MM.1S (cell line): ENCODE measurements around the gene WSCD1.

Experiments
- DNase-seq: peaks from one replicate; pipeline ENCODE4 v3.0.0-alpha.2; 2015
- H2AFZ ChIP-seq: fragments of 300-600 bp; sonication (generic); 2 replicates; pipeline ENCODE4 v1.6.0; 2016; ENCODE audit warnings: antibody characterized with exemption, low read length
- H3F3A ChIP-seq: fragments of 300-600 bp; sonication (generic); 2 replicates; pipeline ENCODE4 v1.6.1; 2016; ENCODE audit warnings: mild to moderate bottlenecking, antibody characterized with exemption, low read length, moderate library complexity, mixed read lengths; ENCODE audit not compliant: insufficient read depth
- H3K27ac ChIP-seq: fragments of 300-600 bp; sonication (generic); 2 replicates; pipeline ENCODE4 v1.5.1; 2016; ENCODE audit warnings: mild to moderate bottlenecking, low read length
- H3K27me3 ChIP-seq: fragments of 300-600 bp; sonication (generic); replicated peaks from 2 replicates; pipeline ENCODE4 v1.6.0; 2016; ENCODE audit warnings: low read length; ENCODE audit not compliant: insufficient read depth
- H3K36me3 ChIP-seq: fragments of 300-600 bp; sonication (generic); replicated peaks from 2 replicates; pipeline ENCODE4 v1.6.1; 2016; ENCODE audit warnings: mild to moderate bottlenecking, low read length, mixed read lengths; ENCODE audit not compliant: insufficient read depth
- H3K4me1 ChIP-seq: fragments of 300-600 bp; sonication (generic); 2 replicates; pipeline ENCODE4 v1.6.1; 2016; ENCODE audit warnings: low read length, mixed read lengths
- H3K4me2 ChIP-seq: fragments of 300-600 bp; sonication (generic); 2 replicates; pipeline ENCODE4 v1.6.0; 2016; ENCODE audit warnings: low read depth, low read length
- H3K4me3 ChIP-seq: fragments of 300-600 bp; sonication (generic); 2 replicates; pipeline ENCODE4 v1.5.1; 2016; ENCODE audit warnings: low read length, mixed read lengths
- H3K79me2 ChIP-seq: fragments of 300-600 bp; sonication (generic); 2 replicates; pipeline ENCODE4 v1.6.1; 2016; ENCODE audit warnings: mixed run types, low read length, mixed read lengths
- H3K9ac ChIP-seq: fragments of 300-600 bp; sonication (generic); 2 replicates; pipeline ENCODE4 v1.6.1; 2016; ENCODE audit warnings: low read length, mixed read lengths
- H3K9me2 ChIP-seq: fragments of 300-600 bp; sonication (generic); replicated peaks from 2 replicates; pipeline ENCODE4 v1.6.1; 2016; ENCODE audit warnings: mild to moderate bottlenecking, low read length, mixed read lengths; ENCODE audit not compliant: insufficient read depth
- H3K9me3 ChIP-seq: fragments of 300-600 bp; sonication (generic); replicated peaks from 2 replicates; pipeline ENCODE4 v1.6.1; 2016; ENCODE audit warnings: mild to moderate bottlenecking, low read length, mixed read lengths; ENCODE audit not compliant: insufficient read depth
- H4K20me1 ChIP-seq: fragments of 300-600 bp; sonication (generic); 2 replicates; pipeline ENCODE4 v1.6.1; 2016; ENCODE audit warnings: mild to moderate bottlenecking, low read length, moderate library complexity, mixed read lengths; ENCODE audit not compliant: insufficient read depth
- EZH2 ChIP-seq: fragments of 300-600 bp; sonication (generic); optimal IDR thresholded peaks from 2 replicates; pipeline ENCODE3; 2017; ENCODE audit warnings: low read depth, mild to moderate bottlenecking, antibody characterized with exemption, low read length, mixed read lengths
- EZH2phosphoT487 ChIP-seq: fragments of 300-600 bp; sonication (generic); IDR thresholded peaks from 2 replicates; pipeline ENCODE4 v1.6.1; 2018; ENCODE audit warnings: antibody characterized with exemption, low read length
- TF ChIP-seq, protein P1 (sequence below): fragments of 300-600 bp; sonication (generic); IDR thresholded peaks from 2 replicates; pipeline ENCODE4 v1.5.1; 2016; ENCODE audit warnings: antibody characterized with exemption, low read length, mixed read lengths

Gene WSCD1

GRCh38 chr17:6166492-6167179 lies 96.5 kb downstream of the WSCD1 start:
- DNase-seq, result peak; percentile 98
- peak overlapping the region; percentile 78 for H3K4me2 ChIP-seq
- no peaks in the 10 kb centered on the region for H3K9me2 ChIP-seq
- H3F3A ChIP-seq, result peaks cover 40% of the 10 kb centered on the region
- no peaks in the 10 kb centered on the region for H3K36me3 ChIP-seq
- H3K4me3 ChIP-seq, result peak overlapping the region; percentile 29; the same call in 1 of the 2 replicates
- no peaks in the 10 kb centered on the region for H3K27me3 ChIP-seq
- peak overlapping the region; percentile 55 for H2AFZ ChIP-seq
- H3K9ac ChIP-seq, result peak overlapping the region; percentile 84
- H4K20me1 ChIP-seq, result no peaks in the 10 kb centered on the region
- H3K4me1 ChIP-seq, result peaks cover 58% of the 10 kb centered on the region
- TF ChIP-seq EZH2 (no peak), EZH2phosphoT487 (no peak)
- TF ChIP-seq, protein P1, sequence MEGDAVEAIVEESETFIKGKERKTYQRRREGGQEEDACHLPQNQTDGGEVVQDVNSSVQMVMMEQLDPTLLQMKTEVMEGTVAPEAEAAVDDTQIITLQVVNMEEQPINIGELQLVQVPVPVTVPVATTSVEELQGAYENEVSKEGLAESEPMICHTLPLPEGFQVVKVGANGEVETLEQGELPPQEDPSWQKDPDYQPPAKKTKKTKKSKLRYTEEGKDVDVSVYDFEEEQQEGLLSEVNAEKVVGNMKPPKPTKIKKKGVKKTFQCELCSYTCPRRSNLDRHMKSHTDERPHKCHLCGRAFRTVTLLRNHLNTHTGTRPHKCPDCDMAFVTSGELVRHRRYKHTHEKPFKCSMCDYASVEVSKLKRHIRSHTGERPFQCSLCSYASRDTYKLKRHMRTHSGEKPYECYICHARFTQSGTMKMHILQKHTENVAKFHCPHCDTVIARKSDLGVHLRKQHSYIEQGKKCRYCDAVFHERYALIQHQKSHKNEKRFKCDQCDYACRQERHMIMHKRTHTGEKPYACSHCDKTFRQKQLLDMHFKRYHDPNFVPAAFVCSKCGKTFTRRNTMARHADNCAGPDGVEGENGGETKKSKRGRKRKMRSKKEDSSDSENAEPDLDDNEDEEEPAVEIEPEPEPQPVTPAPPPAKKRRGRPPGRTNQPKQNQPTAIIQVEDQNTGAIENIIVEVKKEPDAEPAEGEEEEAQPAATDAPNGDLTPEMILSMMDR, result no peak
- H3K79me2 ChIP-seq, result no peaks in the 10 kb centered on the region
- peak overlapping the region; percentile 98 for H3K27ac ChIP-seq
- no peaks in the 10 kb centered on the region for H3K9me3 ChIP-seq

GRCh38 chr17:6168296-6168695 lies 98.1 kb downstream of the WSCD1 start:
- H3K9me2 ChIP-seq, result no peaks in the 10 kb centered on the region
- H3K4me3 ChIP-seq, result no peak overlapping the region
- H3K27ac ChIP-seq, result no peak overlapping the region
- H2AFZ ChIP-seq, result no peak overlapping the region
- DNase-seq, result no peak
- H3K36me3 ChIP-seq, result no peaks in the 10 kb centered on the region
- peaks cover 42% of the 10 kb centered on the region for H3K4me1 ChIP-seq
- H3K9me3 ChIP-seq, result no peaks in the 10 kb centered on the region
- H3K4me2 ChIP-seq, result no peak overlapping the region
- no peak overlapping the region for H3K9ac ChIP-seq
- TF ChIP-seq, protein P1, result no peak
- TF ChIP-seq EZH2phosphoT487 (no peak), EZH2 (no peak)
- H4K20me1 ChIP-seq, result no peaks in the 10 kb centered on the region
- H3F3A ChIP-seq, result peaks cover 24% of the 10 kb centered on the region
- H3K27me3 ChIP-seq, result no peaks in the 10 kb centered on the region
- no peaks in the 10 kb centered on the region for H3K79me2 ChIP-seq

GRCh38 chr17:6170349-6170748 lies 100.2 kb downstream of the WSCD1 start:
- H3K79me2 ChIP-seq, result no peaks in the 10 kb centered on the region
- no peak overlapping the region for H3K27ac ChIP-seq
- no peak for DNase-seq
- H3K36me3 ChIP-seq, result no peaks in the 10 kb centered on the region
- H3K9me3 ChIP-seq, result no peaks in the 10 kb centered on the region
- peaks cover 23% of the 10 kb centered on the region for H3K4me1 ChIP-seq
- TF ChIP-seq, protein P1, result no peak
- TF ChIP-seq EZH2phosphoT487, result no peak
- H4K20me1 ChIP-seq, result no peaks in the 10 kb centered on the region
- no peaks in the 10 kb centered on the region for H3K27me3 ChIP-seq
- H3K4me3 ChIP-seq, result no peak overlapping the region
- no peak overlapping the region for H3K4me2 ChIP-seq
- H3K9me2 ChIP-seq, result no peaks in the 10 kb centered on the region
- H3K9ac ChIP-seq, result no peak overlapping the region
- peaks cover 19% of the 10 kb centered on the region for H3F3A ChIP-seq
- H2AFZ ChIP-seq, result no peak overlapping the region
